ENCODE measurements around the gene CPED1.

GRCh38 chr7:121041516-121042148 lies 53.1 kb downstream of the CPED1 start:
- TF ChIP-seq CTCF (conservative IDR thresholded peaks at IDR 0.05; ENCODE audit: low read length) = no peak
- no peak for TF ChIP-seq EZH2phosphoT487 (IDR thresholded peaks at IDR 0.05; ENCODE audit: borderline replicate concordance, low read depth, low read length)

Measured in OCI-LY7 (cell line).